Activated T-cell treated with anti-CD3 and anti-CD28 coated beads, Interleukin-2, amount 50 U/mL, for 1 hour (primary cell): Measurements from ENCODE around the gene NCDN.

Experiments used
- DNase-seq: peaks from one replicate; pipeline ENCODE4 v3.0.0-alpha.2; 2020

The NCDN gene, protein sequence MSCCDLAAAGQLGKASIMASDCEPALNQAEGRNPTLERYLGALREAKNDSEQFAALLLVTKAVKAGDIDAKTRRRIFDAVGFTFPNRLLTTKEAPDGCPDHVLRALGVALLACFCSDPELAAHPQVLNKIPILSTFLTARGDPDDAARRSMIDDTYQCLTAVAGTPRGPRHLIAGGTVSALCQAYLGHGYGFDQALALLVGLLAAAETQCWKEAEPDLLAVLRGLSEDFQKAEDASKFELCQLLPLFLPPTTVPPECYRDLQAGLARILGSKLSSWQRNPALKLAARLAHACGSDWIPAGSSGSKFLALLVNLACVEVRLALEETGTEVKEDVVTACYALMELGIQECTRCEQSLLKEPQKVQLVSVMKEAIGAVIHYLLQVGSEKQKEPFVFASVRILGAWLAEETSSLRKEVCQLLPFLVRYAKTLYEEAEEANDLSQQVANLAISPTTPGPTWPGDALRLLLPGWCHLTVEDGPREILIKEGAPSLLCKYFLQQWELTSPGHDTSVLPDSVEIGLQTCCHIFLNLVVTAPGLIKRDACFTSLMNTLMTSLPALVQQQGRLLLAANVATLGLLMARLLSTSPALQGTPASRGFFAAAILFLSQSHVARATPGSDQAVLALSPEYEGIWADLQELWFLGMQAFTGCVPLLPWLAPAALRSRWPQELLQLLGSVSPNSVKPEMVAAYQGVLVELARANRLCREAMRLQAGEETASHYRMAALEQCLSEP

DNA sequence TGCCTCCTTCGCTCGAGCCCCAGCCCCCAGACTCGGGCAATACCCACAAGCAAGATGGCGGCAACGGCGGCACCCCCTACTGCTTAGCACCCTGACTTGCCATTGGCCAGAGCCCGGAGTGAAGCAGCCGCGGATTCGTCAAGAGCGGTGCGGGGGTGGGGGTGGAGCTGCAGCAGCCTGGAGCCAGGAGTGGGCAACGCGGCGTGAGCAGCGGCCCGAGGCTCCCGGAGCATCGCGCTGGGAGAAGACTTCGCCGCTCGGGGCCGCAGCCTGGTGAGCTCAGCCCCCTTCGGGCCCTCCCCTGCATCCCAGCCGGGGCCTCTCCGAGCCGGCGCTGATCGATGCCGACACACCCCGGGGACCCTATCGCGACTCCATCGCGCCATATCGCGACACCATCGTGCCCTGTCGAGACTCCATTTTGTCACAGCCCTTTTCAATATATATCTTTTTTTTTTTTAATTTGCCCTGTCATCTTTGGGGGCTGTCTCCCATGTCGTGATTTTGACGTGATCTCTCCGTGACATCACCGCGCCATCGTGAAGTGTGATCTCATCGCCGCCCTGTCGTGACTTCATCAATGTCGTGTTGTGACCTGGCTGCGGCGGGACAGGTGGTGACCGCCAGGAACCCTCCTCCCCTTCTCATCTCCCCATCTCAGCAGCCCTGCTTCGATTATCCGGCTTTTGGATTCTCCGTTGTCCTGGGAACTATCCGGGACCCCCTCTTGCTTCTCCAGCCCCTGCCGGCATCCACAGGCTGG is at the start of gene NCDN:
Gene NCDN, plus strand, starts transcription at position 189 of the 763 bp plus-strand sequence. Its CDS starts 392 bp downstream, at position 581.
- peak; percentile 93 for DNase-seq

DNA sequence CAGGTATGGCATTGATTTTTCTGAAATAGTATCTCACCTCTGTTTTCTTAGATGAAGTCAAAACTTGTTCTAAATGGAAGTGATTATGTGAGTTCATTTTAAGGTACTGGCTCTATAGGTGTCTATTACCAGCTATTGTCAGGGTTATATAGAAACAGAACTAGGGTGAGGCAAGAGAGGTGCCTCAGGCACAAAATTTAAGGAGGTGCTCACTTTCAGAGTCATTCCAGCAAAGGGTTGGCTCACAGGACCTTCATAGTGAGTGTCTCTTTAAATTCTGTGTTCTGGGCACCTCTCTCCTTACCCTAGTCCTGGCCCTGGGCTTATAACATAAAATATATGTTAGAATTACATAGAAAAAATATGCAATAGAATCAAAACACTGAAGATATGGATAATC is 49.7 kb upstream of the NCDN start:
- DNase-seq, result no peak

DNA sequence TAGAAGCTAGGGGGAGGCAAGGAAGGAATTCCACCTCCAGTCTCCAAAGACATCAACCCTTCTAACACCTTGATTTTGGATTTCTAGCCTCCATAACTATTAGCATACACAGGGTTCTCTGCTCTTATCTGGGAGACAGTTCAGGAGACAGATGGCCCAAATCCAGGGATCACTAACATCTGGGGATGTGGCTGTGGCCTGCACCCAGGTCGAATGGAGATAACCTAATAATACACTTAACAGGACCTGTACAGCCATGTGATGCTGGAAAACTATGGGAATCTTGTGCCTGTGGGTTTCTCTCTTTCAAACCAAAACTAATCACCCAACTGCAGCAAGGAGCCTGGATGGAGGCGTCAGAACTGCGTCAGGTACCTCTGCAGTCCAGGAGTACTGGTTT is 48.0 kb upstream of the NCDN start:
- DNase-seq, result no peak

DNA sequence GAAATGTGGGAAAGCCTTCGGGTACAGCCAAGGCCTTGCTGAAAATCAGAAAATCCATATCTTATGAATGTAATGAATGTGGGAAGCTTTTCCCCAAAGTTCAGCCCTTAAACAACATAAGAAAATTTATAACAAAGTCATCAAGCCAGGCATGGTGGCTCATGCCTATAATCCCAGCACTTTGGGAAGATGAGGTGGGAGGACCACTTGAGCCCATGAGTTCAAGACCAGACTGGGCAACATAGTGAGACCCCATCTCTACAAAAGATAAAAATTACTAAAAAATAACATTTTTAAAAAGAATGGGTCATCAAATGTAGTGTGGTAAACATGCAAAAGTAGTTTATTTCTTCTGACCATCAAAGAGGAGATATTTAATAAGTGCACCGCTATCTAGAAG is 46.3 kb upstream of the NCDN start:
- DNase-seq, result no peak

DNA sequence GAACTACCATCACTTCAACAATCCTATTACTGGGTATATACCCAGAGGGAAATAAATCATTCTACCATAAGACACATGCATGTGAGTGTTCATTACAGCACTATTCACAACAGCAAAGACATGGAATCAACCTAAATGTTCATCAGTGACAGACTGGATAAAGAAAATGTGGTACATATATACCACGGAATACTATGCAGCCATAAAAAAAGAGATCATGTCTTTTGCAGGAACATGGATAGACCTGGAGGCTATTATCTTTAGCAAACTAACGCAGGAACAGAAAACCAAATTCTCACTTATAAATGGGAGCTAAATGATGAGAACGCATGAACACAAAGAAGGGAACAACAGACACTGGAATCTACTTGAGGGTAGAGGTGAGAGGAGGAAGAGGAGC is 39.4 kb upstream of the NCDN start:
- no peak for DNase-seq

DNA sequence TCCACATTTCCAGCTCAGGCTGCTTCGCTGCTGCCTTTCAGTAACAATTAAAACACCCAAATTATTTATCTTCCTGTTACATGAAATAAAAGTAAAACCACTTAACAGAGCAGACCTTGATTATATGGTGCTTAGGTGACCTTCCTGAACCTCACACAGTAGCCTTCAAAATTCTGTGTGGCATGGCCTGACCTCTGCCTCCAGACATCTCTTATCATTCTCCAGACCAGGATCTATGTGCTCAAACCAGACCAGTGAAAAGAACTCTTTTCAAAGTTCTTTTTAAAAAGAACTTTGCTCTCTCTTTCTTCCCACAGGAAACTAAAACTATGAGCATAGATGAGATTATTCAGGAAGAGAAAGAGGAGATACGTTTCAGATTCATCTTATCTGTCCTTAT is 38.2 kb upstream of the NCDN start:
- DNase-seq, result no peak

DNA sequence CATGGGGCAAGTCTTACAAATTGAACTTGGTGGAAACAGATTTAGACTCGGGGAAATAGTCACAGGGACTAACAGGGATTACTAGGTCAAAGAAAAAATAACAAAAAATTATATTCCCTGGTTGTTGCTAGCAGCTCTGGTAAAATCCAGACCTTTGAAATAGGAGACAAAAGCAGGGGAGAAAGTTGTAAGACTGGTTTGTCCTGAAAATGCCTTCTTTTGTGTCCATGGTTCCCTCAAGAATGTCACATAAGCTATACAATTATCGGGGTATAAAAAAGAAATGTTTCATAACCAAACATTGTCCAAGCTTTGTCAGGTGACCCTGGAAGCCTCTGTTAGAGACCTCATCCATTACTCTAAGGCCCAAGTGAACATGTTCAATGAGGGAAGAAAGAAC is 33.5 kb upstream of the NCDN start:
- no peak for DNase-seq

DNA sequence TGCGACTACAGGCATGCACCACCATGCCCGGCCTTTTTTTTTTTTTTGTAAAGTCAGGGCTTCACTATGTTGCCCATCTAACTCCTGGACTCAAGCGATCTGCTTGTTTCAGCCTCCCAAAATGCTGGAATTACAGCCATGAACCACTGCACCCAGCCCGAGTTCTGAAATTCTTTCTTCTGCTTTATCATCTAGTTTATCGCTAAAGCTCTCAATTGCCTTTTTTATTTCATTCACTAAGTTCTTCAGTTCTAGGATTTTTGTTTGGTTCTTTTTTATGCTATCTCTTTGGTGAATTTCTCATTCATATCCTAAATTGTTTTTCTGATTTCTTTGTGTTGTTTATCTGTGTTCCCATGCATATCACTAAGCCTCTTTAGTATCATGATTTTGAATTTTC is 27.4 kb upstream of the NCDN start:
- DNase-seq, result no peak

DNA sequence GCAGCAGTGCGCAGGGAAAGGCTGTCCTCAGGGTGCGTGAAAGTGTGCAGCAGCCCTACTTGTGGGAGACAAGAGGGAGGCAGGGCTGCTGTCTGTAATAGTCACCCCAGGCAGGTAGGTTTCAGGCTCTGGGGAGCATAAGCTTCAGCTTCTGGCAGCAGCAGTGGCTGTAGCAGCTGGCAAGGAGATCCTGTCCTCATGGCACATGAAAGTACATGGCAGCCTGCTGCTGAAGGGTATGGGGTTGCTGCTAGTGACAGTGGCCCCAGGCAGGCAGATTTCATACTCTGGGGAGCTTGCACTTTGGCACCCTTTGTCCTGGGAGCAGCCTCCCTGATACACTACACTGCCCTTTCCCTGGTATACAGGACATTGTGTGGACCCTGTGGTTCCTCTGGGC is 26.7 kb upstream of the NCDN start:
- DNase-seq, result no peak

DNA sequence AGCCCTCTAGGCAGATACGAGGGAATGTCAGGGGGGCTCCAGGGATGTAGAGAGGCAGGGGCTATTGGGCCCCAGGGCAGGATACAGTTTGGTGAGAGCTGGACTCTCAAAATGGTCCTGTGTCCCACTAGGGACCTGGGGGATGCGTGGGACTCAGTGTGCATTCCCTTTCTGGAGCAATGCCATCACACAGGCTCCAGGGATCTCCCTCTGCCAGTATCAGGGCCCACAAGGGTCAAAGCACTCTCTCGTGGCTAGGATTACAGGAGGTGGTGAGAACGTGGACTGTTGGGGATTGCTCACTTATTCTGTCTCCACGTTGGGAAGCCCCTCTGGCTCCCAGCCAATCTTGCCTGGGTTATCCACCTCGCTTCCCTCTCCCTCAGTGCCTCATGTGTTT is 26.2 kb upstream of the NCDN start:
- DNase-seq, result no peak

DNA sequence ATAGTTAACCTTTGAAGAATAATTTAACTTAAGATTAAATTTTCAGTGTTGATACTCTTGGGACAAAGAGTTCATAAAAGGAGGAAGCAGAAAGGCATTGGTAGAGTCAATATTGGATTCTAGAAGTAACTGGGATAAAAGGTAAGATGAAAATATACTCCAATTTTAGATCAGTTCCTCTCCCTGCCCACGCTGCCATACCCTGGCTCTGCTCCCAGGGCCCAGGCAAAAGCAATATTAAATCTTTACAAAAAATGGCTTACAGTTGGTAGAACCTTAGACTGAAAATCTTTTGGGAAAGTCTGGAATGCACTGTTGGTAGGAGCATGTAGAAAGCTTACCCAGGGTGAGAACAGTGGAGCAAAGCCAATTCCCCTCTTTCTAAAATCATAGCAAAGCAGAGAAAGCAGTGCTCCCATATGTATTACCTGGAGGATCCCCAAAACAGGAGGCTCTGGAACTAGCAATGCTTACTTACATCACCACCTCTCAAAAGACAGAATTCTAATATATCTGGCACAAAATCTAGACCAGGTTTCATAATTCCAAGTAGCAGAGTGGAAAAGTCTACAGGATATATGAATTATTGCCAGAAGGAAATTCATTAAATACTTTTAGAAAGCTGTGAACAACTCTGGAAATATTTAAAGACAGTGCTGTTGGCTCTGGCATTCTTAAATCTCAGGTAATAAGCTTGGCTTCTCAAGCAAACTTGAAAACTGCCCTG is 24.9 kb upstream of the NCDN start:
- DNase-seq, result no peak

DNA sequence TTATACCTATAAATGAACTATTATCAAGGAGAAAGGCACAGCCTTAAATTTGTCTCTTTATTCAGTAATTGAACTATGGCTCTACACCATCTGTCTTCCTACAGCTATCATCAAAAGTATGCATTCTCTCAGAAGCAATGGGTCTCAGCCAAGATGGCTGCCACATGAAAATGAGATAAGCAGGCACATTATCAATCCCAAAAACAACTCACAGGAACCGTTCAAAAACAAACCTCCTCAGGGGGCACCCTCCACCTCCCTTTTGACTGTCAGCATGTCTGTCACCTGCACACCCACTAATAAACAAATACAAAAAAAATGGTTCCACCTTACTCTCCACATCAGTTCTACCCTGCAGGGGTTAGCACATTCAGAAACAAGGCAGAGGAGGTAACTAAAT is 24.0 kb upstream of the NCDN start:
- no peak for DNase-seq

DNA sequence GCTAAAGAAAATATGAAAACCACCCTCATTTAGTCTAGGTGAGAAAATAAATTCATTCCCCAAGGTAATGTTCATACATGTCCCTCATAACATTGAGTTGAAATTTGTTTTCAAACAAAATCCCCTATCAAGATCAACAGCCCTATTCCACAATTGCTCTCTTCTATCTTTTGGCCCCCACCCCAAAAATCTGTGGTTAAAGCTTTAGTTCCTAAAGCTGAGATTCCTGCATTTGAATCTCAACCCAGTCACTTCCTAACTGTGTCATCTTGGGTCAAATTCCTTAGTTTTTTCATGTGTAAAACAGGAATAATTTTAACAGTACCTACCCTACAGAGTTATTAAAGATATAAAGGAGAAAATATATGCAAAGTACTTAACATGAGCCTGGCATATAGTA is 22.4 kb upstream of the NCDN start:
- no peak for DNase-seq

DNA sequence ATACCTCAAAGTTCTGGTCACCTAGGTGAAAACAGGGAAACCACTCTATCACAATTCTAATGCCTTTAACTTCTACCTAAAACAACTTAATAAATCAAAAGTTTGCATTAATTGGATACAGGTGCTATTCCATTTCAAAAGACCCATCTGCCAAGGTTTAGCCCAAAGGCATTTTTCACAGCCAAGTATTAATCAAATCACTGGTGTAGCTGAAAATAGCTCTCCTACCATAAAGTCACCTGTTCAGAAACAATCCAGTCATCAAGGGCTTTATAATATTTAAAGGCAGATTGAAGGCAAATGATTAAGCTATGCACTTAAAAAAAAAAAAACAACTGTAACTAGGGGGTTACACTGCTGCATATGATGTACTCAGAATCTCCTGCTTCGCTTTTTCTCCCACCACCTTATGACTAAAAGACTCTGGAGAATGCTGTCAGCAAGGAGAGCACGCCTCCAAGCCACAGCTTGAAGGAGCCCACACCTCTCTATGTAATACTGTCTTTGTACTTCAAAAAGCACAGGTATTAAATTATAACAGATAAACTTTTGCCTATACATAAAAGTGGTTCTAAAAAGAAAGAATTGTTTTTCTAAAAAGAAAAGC is 20.9 kb upstream of the NCDN start:
- DNase-seq, result no peak

DNA sequence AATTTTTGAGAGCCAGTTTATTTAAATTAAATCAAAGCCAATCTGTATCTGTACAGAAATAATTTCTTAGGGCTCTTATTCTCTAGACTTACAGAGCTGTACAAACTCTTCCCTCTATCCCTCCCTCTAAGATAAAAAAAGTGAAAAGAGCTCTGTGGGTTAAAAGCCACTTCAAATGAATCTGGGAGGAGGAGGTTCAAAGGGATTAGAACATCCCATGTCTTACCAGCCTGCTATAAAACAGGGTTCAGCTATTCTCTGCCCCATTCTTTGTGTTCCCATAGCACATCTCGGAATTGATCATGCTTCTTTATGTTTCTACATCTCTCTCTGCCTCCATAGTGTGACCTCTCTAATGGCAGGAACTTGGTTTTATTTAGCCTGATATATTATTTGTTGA is 19.8 kb upstream of the NCDN start:
- no peak for DNase-seq

DNA sequence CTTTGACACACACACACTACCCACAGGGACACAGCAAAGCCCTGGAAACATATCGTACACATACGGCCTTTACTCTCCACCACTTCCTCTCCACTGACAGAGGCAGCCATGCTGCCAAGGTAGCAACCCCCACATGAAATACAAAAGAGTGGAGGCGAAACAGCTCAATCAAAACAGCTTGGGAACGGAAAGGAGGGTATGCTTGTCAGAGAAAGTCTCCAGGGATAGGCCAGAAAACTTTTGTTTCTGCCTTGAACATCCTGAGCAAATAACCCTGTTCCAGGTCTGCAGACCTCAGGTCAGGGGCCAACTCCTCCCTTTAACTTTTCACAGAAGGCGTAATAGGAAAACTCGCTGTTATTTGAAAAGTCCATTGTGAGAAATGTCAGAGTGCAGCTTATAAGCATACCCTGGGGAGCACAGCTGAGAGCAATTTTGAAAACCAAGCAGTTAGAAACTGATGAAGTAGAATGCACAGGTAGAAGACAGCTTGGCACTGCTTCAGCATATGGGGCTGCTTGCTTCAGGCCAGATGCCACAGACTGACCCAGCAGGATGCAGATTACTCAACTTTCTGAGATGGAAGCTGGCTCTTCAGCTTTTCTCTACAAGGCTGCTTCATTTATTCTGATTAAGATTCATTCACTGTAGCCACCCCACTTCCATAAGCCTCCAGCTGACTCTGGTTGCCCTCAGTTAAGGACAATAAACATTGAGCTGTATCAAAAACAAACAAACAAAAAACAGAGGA is 18.4 kb upstream of the NCDN start:
- no peak for DNase-seq

DNA sequence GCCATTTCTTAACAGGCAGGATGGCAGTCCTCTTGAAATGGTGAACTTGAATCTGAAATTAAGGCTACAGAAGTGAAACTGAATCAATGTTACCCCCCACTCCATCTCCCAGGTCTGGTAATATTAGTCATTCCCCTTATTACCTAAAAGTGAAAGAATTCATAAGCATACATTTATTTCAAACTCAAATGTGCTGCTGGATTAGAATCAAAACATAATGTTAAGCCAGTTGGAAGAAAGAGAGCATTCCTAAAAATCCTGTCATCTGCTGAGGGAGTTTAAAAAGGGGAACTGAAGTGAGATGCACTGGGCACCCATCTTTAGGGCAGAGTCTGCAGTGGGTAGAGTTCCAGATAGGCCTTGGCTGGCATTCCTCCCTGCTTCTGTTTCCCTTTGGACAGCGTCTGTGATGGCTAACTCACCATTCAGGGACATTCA is 17.8 kb upstream of the NCDN start:
- DNase-seq, result no peak

DNA sequence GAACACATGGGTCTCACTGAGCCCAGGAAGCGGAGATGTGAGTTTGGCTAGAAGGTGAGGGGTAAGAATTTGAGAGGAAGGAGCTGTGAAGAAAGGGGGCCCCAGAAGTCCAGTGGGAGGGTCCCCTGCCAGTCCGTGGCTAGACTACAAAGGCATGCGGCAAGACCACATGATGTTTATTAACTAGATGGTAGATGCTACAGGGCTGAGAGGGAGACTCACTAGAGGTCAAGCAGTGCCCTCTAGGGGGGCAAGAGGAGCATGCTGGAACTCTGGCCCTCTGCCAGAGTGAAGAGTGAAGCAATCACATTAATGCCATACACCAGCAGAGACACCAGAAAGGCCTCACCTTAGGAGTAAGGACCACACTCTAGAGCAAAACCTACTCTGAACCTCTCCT is 12.6 kb upstream of the NCDN start:
- DNase-seq, result peak; percentile 56

DNA sequence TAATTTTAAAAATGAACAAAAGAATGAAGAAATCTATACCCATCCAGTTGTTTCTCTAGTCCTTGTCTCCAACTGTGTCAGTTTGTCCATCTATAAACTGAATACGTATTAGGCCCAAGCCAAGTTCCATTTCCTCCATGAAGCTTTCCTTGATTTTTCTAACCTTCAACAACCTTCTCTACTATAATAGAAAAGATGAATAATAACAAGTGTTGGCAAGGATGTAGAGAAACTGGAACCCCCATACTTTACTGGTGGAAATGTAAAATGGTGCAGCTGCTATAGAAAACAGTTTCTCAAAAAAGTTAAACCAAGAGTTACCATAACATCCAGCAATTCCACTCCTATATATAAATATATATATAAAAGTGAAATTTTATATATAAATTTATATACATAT is 11.0 kb upstream of the NCDN start:
- DNase-seq, result no peak

DNA sequence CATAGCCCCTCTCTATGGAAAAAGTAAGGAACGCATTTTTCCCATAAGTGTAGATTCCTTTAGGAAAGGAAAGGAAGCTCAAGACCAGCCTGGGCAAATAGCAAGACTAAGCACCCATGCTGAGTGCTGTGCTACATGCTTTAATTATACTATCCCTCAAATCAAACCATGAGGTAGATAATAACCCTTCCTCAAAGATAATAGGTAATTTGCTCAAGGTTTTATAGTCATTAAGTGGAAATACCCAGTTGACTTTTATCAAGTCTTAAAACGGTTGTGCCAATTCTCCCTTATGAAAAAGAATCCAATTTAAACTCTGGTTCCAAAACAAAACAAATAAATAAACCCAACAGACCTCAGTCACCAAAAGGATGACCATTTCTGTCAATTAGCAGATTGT is 3.7 kb upstream of the NCDN start:
- no peak for DNase-seq

DNA sequence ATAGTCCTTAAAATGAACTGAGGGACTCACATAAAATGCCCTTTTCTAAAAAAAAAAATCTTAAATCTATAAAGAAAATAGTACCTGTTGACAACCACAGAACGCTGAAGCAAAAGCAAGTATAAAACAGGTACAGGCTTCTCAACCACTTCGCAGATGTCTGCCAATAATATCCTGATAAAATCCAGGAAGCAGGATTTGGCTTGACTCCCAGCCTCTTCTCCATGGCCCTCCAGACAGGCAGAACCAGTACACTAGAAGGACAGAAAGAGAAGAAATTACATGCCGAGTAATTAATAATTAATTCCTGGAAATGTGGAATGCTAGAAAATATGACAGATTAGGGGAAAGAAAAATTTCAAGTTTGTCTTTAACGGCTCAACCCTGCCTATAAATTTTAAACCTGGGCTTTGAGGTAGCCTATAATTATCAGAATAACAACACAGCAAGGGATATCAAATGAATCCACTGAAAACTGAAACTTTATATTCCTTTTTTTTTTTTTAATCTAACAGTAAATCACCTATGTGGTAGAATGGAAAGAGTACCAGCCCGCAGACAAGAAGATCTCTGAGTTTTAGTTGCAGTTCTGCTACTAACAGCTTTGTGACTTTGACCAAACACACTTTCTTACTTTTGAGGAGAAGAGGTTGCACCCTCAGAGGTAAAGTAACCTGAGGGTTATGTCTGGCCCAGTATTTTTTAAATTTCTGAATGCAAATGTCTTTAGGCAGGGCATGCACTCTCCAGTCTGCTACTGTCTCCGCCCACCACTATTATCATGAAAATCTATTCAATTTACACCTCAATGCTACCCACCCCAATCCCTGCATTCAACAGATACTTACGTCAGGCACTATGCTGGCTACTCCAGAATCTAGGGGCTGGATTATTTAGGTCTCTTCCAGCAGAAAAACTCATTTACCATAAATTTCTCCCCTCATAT is 3.1 kb upstream of the NCDN start:
- no peak for DNase-seq
